HCT116 (cell line): ENCODE data around the gene PDIA3.

Experiments used
- RAD21 ChIP-seq: IDR thresholded peaks from 2 replicates; pipeline ENCODE4 v1.6.1; 2012; ENCODE audit warnings: low read depth, mild to moderate bottlenecking
- TF ChIP-seq, protein P1 (sequence below), 3 experiments: fragments of 200-600 bp in 1 of 3; sonication (generic) in 1 of 3; IDR thresholded peaks in 2 of 3; conservative IDR thresholded peaks in 1 of 3; 2 replicates each; pipeline ENCODE4 v1.5.1; 2012 to 2017; ENCODE audit warnings: low read depth in 2 of 3, low read length in 2 of 3, antibody characterized with exemption in 1 of 3, borderline replicate concordance in 1 of 3, control low read depth in 1 of 3, mild to moderate bottlenecking in 1 of 3, mixed read lengths in 1 of 3, mixed run types in 1 of 3, moderate library complexity in 1 of 3; ENCODE audit not compliant: insufficient read depth in 1 of 3

DNA sequence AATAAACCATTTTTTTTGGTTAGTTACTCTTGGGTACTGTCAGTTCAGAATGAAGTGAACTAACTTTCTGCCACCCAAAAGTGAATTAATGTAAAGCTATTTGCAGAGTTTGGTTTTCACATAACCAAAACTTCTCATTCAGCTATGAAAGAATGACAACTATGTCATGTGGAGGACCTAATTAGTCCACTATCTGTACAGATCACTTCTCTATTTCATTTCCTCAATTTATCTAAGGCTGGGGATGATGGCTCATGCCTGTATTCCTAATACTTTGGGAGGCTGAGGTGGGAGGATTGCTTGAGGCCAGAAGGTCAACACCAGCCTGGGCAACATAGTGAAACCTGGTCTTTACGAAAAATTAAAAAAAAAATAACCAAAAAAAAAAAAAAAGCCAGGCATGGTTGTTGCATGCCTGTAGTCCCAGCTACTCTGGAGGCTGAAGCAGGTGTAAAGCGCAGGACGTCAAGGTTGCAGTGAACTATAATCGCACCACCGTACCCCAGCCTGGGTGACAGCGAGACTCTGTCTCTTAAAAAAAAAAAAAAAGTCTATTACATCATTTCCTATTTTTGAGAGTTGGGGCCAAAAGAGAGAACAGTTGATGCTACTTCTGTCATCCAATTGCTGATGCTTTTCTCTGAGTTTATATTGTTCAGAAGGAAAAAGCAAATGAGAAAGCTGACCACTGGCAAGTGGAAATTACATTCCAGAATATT is 62.9 kb downstream of the PDIA3 start:
- TF ChIP-seq, protein P1, sequence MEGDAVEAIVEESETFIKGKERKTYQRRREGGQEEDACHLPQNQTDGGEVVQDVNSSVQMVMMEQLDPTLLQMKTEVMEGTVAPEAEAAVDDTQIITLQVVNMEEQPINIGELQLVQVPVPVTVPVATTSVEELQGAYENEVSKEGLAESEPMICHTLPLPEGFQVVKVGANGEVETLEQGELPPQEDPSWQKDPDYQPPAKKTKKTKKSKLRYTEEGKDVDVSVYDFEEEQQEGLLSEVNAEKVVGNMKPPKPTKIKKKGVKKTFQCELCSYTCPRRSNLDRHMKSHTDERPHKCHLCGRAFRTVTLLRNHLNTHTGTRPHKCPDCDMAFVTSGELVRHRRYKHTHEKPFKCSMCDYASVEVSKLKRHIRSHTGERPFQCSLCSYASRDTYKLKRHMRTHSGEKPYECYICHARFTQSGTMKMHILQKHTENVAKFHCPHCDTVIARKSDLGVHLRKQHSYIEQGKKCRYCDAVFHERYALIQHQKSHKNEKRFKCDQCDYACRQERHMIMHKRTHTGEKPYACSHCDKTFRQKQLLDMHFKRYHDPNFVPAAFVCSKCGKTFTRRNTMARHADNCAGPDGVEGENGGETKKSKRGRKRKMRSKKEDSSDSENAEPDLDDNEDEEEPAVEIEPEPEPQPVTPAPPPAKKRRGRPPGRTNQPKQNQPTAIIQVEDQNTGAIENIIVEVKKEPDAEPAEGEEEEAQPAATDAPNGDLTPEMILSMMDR (IDR thresholded peaks at IDR 0.05 in 2 of 3, conservative IDR thresholded peaks at IDR 0.05 in 1 of 3; ENCODE audit: borderline replicate concordance in 1 of 3, insufficient read depth in 1 of 3, low read depth in 2 of 3, low read length in 2 of 3), result no peak
- TF ChIP-seq RAD21, result no peak
